HTERT RPE-1 (cell line): ENCODE results near the gene FUT2.
"Not testable (repeated sequence)": the region's sequence is repeated elsewhere in the genome, so short reads cannot be mapped to it uniquely, and the experiment has no call there.

Source experiments
- in situ Hi-C: fragments of 300-500 bp; cut with MboI; formaldehyde crosslinking; loops from 4 replicates; pipeline ENCODE4 v1.14.3; 2020; ENCODE audit warnings: low sequenced_read_pairs

The FUT2 gene

DNA sequence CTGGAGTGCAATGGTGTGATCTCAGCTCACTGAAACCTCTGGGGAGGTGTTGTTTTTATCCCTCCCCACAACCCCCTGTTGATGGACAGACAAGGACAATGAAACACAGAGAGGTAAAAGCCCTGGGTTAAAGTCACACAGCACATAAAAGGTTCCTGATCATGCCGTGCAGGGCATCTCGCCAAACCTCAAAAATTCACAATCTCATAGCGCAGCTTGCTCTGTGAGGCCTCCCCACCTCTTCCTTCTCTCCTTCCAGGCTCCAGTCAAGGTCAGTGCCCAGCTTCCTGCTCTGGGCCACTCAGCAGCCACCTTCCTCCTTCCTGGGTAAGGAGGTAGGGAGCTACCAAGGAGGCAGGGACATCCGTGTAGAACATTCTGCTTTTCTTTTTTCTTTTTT is 2.3 kb downstream of the FUT2 start:
- in situ Hi-C loops = no loop called here

DNA sequence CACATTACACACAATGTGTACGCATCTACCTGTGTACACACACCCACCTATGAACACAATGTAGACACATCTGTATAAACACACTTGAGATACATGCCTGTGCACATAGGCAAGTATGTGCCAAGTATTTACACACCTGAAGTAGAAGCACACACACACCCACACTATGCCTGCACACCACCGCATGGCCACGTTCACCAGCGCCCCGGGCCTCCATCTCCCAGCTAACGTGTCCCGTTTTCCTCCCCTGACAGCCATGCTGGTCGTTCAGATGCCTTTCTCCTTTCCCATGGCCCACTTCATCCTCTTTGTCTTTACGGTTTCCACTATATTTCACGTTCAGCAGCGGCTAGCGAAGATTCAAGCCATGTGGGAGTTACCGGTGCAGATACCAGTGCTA is 6.9 kb downstream of the FUT2 start:
- in situ Hi-C loops = no loop called here

DNA sequence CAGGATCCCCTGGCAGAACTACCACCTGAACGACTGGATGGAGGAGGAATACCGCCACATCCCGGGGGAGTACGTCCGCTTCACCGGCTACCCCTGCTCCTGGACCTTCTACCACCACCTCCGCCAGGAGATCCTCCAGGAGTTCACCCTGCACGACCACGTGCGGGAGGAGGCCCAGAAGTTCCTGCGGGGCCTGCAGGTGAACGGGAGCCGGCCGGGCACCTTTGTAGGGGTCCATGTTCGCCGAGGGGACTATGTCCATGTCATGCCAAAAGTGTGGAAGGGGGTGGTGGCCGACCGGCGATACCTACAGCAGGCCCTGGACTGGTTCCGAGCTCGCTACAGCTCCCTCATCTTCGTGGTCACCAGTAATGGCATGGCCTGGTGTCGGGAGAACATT is 7.5 kb downstream of the FUT2 start:
- in situ Hi-C loops = no loop called here

DNA sequence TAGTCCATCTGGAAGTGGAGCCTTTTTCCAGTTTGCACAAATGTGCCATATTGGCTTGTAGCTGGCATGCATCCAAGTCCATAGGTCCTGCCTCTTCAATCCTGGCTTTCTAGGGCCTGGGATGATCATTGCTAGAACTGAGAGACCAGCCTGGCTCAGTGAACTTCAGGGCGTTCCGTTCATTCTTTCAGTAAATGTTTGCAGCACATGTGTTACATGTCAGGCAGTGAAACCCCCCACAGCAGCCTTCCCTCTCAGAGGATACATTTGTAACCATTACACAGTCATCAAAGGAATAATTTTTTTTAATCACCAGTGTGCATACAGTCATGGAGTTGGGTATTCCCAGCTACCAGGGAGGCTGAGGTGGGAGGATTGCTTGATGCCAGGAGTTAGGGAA is 9.7 kb downstream of the FUT2 start:
- in situ Hi-C loops = no loop called here

DNA sequence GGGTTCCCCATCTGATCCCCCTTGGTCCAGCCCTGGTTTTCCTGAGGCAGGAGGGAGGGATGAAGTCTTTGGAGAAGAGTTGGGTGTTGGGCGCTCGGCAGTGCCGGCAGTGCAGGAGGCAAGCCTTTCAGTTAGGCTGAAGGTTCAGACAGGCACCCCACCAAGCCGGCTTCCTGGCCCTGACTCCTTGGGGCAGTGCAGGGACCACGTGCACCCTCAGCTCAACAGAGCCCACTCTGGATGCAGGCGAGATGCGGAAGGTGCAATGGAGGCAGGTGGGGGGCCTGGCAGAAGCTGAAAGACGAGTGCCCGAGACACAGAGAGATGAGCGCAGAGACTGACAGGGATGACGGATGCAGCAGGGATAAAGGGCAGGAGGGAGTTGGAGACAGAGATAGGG is 12.7 kb downstream of the FUT2 start:
- in situ Hi-C loops = no loop called here

DNA sequence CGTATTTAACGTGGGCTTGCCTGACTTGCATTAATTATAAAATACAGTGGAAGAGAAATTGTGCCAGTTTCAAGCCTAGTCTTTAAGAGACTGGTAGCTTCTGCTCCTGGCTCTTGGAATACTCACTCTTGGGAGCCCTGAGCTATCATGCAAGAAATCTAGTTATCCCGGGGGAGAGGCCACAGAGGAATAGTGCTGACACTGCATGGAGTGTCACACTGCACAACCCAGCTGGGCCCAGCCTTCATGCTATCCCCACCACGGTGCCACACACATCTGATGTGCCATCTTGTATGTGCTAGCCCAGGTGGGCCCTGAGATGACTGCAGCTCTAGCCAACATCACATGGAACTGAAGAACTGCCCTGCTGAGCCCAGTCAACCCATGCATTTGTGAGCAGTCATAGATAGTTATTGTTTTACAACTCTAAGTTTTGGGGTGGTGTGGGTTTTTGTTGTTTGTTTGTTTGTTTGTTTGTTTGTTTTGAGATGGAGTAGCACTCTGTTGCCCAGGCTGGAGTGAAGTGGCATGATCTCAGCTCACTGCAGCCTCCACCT is 15.4 kb downstream of the FUT2 start:
- in situ Hi-C loops = no loop called here

DNA sequence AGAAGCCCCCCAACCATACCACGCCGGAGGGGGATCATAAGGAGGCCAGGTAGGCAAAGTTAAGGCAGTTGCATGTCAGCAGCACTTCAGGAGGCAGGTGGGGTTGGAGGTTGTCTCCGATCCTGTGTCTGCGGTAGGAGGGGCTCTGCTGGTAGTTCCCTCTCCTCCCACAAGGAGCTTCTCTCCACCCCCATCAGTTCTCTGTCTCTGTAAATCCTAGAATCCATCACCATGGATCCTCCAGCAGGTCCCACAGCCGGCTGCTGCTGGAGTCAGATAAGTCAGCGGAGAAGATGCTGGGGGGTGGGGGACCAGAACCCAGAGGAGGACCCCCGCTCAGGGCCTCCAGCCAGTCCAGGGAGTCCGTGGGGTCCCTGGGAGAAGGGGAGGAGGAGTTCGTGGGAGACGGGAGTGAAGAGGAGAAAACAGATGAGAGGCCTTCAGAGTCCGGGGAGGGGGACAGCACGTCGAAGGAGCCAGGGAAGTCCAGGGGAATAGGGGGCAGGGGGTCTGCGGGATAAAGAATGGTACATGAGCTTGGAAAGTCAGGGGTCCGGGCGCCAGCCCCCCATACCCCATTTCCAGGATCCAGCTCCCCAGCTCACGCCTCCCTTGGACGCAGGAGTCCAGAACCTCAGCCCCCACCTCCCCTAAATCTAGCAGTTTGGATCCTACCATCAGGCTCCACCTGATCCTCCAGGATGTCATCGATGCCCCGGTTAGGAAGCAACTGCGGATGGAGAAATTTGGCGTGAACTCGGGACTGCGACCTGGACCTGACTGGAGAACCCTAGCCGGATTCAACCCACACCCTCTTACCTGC is 17.5 kb downstream of the FUT2 start:
- in situ Hi-C loops = no loop called here

DNA sequence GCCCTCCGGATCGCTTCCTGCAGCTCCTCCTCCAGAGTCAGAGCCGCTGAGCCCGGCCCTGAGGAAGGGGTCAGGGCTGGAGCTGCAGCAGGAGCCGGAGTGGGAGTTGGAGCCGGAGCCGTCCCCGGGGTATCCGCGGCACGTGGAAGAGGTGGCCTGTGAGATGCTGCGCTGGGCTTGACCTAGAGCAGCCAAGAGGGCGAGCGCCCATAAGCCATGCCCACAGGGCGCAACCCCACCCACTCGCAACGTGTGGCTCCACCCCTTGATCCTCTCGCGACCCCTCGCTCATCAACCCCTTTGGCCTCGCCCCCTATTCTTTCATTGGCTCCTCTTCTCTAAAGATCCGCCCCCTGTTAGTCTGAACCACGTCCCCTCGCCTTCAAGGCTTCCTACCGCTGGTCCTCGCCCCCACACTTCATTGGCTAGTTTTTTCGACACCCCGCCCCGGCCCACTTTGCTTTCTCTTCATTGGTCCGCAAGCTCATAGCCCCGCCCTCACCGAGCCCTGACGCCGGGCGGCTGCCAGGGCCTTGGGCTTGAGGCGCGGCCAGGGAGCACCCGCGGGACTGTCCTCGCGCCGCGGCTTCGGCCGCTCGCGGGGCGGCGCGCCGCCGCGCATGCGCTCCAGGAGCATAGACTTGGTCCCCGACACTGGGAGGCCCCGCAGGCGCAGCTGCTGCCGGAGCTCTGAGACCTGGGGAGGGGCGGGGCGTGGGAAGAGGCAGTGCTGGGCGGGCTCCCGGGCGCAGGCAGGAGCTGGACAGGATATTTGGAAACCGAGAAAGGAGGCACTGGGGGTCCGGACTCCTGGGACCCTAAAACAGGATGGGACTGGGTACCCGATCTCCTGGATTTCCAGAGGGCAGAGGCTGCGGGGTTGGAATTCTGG is 18.3 kb downstream of the FUT2 start:
- in situ Hi-C loops = no loop called here

DNA sequence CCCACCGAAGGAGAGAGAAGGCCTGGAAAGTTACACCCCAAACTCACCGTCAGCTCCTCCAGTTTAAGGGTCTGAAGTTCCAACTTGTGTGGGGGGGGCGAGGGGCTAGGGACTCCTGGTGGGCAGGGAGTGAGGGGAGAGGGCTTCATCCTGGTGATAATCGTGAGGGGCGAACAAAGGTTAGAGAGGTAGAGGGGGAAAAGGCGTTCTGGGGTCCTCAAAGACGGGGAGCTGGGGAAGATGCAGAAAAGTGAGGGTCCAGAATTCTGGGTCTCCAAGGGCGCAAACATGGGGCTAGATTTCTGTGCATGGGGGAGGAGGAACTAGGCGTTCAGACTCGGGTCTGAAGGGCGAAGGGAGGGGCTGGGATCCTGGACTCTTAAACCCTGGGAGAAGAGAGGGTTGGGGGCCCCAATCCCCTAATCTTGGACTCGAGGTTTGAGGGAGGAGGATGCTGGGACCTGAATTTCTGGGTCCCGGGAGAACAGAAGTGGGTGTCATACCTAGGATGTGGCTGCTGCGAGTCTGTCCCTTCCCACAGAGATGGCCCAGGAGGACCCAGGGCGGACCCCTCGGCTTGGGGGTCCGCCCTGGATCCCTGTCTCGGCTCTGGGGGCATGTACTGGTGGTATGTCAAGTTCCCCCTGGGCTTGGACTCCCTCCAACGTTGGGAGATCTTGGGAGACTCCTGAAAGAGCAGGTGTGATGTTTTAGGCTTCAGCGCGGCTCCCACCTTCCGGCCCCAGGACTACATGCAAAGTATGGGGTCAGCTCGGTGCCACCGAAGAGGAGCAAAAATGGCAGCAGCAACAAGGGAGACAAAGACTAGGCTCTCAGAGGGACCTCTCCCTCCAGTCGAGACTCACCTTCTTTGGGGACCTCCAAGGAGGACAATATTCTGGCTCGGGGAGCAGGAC is 19.2 kb downstream of the FUT2 start:
- in situ Hi-C loops = no loop called here

DNA sequence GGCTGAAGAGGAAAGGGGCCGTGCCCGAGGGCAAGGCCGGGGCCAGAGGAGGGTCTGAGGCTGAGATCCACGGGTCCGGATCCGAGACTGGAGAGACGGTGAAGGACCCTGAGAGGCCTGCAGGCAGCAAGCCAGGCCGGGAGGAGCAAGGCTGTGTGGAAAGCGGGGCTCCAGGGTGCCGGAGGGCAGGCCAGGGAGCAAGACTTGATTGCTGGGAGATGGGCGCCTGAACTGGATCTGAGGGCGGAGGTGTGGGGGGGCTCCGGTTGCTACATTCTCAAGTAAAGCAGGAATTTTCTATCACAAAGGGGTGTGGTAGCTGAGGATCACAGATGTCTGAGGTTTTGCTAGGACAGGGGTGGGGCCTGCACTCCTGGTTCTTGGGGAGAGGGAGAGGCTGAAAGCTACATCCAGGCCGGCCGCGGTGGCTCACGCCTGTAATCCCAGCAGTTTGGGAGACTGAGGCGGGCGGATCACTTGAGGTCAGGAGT is 20.0 kb downstream of the FUT2 start:
- in situ Hi-C loops = no loop called here

DNA sequence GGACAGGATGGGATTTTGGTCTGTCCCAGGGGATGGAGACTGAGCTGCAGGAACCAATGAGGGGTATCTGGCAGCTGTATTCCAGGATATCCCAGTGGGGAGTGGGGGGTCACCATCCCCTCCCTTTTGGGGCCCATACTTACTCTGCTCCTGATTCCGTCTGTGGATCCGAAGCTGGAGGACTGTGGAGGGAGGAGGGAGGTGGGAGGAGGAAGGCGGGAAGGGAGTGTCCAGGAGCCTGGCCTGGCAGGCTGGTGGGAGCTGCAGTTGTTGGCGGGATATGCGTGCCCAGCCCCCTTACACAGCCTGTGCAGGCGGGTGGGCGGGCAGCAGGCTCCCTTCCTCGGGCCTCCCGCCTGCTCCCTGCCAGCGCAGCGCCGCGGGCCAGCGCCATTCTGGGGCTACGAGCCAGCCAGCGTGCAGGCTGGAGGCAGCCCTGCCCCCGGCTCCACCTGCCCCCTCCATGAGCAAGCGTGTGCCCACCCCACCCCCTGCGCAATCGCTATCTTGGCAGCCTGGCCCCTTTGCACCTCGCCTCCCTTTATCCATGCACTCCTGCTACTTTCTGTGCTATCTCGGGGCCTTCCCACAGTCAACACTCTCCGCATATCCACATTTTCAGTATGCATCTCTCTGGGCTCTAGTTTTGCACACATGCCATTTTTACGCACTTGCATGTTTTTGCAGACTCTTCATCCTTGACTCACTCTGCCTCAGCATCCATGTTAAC is 21.0 kb downstream of the FUT2 start:
- in situ Hi-C loops = no loop called here

DNA sequence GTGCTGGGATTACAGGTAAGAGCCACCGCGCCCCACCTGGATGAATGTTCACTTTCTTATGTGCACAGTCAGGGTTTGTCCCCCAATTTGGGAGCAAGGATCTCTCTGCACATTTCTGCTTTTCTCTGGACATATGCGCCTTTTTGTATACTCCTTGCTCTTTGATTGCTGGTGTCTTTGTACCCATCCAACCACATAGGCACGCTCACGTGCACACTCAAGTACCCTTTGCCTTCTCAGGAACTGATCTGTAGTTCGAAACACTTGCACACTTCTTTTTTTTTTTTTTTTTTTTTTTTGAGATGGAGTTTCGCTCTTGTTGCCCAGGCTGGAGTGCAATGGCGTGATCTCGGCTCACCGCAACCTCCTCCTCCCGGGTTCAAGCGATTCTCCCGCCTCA is 22.3 kb downstream of the FUT2 start:
- in situ Hi-C loops = not testable (repeated sequence)

DNA sequence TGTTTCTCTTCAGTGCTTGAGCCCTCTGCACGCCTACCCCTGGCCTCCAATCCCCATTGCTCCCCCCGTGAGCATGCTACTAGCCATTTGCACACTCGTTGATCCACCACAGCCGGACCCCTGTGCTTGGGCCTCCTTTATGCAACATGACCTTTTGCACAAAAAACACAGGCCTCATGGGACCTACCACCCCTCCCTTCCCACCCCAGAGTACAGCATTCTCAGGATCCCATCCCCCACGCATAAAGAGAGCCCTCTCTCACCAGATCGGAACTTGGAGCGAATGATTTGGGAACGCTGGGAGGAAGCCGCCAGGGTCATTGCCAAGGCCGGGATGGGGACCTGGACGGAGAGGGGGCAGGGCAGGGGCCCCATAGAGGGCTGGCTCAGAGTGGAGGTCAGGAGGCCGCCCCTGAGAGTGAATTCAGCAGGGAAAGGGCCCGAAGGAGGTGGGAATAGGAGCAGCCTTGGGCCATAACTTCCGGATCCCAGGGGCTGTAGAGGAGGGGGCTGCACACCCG is 23.0 kb downstream of the FUT2 start:
- in situ Hi-C loops = no loop called here

DNA sequence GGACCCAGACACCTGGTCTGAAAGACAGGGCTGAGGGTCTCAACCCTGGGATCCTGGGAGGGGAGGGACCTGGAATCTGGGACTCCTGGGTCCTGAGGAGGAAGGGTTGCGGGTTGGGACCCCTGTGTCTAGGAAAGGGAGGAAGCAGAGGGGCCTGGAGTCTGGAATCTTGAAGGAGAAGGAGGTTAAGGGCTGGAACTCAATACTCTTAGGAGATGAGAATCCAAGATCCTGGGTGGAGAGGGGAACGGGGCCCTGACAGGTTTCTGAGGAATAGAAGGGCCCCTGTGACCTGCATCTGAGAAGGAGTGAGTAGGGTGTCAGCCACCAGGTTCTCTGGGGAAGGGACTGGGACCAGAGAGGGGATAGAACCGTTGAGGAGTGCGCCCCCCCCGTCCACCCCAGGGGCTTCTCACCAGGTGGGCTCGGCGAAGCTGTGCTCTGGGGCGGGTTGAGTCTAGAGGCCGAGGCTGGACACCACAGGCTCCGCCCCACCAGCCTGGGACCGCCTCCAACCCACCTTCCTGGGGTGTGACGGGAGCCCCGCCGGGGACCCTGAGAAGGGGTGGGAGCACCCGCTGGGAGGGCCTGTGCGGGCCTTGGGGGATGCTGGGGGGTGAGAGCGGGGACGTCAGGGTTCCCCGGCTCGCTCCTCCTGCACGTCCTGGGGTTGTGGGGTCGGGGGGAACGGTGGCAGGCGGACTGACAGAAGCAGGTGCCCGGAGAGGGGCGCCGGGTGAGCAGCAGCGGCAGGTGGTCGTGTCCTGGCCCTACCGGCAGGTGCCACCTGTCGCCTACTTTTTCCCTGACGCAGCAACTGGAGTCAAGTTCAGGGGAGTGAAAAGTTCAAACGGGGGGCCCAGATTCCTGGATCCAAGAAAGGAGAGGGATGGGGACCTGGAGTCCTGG is 23.7 kb downstream of the FUT2 start, which contains the start of gene MAMSTR:
TSS of gene MAMSTR (minus strand) at position 463 of the 909 bp plus-strand sequence. CDS start 694 bp downstream, outside the sequence.
- in situ Hi-C loops = no loop called here

DNA sequence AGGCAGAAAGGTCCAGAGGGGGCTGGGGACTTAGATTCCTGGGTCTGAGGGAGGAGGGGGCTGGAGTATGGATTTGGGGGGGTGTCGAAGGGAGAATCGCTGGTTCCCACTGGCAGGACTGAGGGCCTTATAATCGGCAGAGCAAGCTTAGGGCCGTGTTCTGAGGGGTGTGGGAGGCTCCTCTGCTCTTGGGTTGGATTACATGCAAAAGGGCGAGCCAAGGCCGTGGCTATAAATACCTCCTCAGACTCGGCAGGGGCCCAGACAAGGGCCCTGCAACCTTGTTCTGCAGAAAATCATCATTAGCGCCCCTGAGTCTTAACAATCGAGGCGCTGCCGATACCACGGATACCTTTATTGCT is 24.5 kb downstream of the FUT2 start:
- in situ Hi-C loops = no loop called here

DNA sequence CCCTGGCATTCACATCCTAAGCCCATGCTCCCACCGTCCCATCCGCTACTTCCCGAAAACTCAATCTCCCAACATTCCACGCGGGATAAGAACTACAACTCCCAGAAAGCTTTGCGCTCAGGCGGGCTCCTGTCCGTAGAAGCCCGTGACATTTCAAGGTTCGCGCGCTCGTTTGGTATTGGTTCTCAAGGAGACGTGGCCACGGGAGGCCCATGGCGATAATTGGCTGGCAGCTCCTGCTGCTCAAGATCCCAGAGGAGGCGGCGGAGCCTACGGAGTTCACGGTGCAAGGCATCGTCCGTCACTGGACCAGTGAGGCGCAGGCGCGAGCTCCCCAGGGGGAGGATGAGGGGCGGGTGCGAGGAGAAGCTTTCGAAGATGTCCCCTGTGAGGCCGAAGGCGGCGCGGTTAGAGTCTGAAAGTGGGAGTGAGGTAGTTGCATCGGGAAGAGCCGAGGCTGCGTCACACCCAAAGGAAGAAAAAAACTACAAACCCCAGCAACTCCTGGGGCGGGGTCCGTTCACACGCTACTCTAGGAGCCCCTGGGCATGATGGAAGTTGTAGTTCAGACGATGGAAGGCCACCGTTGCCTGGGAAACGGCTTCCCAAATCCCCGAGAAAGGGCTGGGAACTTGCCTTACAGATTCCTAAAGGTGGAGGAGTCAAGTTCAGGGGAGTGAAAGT is 25.0 kb downstream of the FUT2 start:
- in situ Hi-C loops = no loop called here

DNA sequence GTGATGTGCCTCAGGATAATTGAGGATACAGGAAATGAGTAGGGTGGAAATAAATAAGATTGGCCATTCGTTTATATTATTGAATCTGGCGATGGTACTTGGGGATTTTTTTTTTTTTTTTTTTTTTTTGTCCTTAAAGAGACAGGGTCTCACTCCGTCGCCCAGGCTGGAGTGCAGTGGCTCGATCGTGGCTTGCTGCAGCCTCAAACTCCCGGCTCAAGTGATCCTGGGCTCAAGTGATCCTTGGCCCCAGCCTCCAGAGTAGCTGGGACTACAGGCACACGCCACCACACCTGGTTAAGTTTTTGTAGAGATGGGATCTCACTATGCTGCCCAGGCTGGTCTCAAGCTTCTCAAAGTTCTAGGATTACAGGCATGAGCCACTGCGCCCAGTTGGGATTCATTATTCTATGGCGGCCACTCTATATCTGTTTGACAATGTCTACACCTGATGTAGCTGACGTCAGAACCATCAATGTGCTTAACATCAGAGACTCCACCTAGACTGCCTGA is 26.5 kb downstream of the FUT2 start:
- in situ Hi-C loops = no loop called here
